Measurements from ENCODE around the gene ZNF280B.
"Not testable (repeated sequence)": the region's sequence is repeated elsewhere in the genome, so short reads cannot be mapped to it uniquely, and the experiment has no call there.

ZNF280B gene

DNA sequence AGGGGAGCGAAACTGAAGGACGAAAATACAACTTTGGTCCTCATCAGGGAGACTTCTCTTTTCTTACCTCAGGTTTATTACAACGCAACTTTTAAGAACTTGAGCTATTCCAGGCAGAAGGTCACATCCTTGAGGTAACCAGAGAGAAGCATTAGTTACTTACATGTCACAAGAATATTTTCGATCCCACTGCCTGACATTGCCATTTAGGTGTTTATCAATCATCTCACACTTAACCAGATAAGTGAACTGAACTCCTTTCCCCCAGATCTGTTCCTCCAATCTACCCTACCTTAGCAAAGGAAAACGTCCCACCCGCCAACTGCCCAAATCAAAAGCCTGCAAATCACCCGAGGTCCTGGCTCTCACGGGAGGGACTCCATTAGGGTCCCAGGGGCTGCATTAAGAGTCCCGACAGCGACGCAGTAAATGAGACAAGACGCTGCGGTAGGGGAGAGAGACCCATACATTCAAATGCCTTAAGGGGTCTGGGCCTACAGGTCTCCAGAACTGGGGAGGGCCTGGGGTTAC lies 734 bp downstream of the ZNF280B start:
- Histone ChIP-seq H3K4me3 (ENCODE audit: low read depth, low read length) (peak overlapping the region; percentile 90), H3K27ac (ENCODE audit: low read depth, low read length) (no peak overlapping the region)

DNA sequence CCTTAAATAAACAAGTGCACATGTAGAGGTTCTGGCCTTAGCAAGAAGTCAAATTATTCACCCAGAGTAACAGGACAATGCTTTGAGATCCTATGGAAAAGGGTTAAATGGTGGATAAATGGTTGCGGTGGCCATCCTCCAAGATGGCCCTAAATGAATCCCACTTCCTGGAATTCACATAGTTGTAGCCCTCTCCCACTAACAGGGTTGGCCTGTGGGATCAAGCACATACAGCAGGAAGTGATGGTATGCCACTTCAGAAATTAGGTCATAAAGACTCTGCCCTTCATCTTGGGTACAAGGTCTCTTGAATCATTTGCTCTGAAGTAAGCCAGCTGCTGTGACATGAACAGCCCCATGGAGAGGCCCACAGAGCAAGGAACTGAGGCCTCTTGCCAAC lies 1.8 kb downstream of the ZNF280B start:
- no peak overlapping the region for H2AFZ ChIP-seq (ENCODE audit: low read length, unreplicated experiment)
- peaks cover 3% of the 10 kb centered on the region for H3K4me1 ChIP-seq (ENCODE audit: control insufficient read depth, insufficient read depth, low read length, unreplicated experiment)
- H3K36me3 ChIP-seq (ENCODE audit: insufficient read depth, low read length) = no peaks in the 10 kb centered on the region

More for the DNA sequence above, 734 bp downstream of the ZNF280B start:
- Histone ChIP-seq H3K4me1 (ENCODE audit: control insufficient read depth, insufficient read depth, low read length, unreplicated experiment) (peaks cover 3% of the 10 kb centered on the region), H2AFZ (ENCODE audit: low read length, unreplicated experiment) (no peak overlapping the region), H3K27me3 (ENCODE audit: insufficient read depth, low read length) (peaks cover 10% of the 10 kb centered on the region), H3K79me2 (ENCODE audit: control insufficient read depth, insufficient read depth, low read length, unreplicated experiment) (no peaks in the 10 kb centered on the region), H3K36me3 (ENCODE audit: insufficient read depth, low read length) (no peaks in the 10 kb centered on the region)

DNA sequence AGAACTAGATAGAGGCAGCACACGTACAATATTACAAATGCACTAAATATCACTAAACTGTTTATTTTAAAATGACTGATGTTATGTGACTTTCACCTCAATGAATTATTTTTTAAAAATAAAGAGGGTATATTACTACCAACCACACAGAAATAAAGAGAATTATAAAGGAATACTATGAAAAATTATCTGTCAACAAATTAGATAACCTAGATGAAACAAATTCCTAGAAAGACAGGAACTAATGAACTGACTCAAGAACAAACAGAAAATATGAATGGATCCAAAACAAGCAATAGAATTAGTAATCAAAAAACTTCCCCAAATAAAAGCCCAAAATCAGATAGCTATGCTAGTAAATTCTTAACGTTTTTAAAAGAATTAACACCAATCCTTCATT lies 10.3 kb downstream of the ZNF280B start:
- no peaks in the 10 kb centered on the region for H3K4me1 ChIP-seq (ENCODE audit: control insufficient read depth, insufficient read depth, low read length, unreplicated experiment)
- H3K36me3 ChIP-seq (ENCODE audit: insufficient read depth, low read length) = no peaks in the 10 kb centered on the region
- H3K79me2 ChIP-seq (ENCODE audit: control insufficient read depth, insufficient read depth, low read length, unreplicated experiment) = no peaks in the 10 kb centered on the region
- no peak overlapping the region for H3K27ac ChIP-seq (ENCODE audit: low read depth, low read length)
- no peak overlapping the region for H2AFZ ChIP-seq (ENCODE audit: low read length, unreplicated experiment)
- no peaks in the 10 kb centered on the region for H3K27me3 ChIP-seq (ENCODE audit: insufficient read depth, low read length)
- no peak overlapping the region for H3K4me3 ChIP-seq (ENCODE audit: low read depth, low read length)

More for the DNA sequence above, 1.8 kb downstream of the ZNF280B start:
- Histone ChIP-seq H3K27ac (ENCODE audit: low read depth, low read length) (no peak overlapping the region), H3K79me2 (ENCODE audit: control insufficient read depth, insufficient read depth, low read length, unreplicated experiment) (no peaks in the 10 kb centered on the region), H3K27me3 (ENCODE audit: insufficient read depth, low read length) (no peaks in the 10 kb centered on the region), H3K4me3 (ENCODE audit: low read depth, low read length) (no peak overlapping the region)

DNA sequence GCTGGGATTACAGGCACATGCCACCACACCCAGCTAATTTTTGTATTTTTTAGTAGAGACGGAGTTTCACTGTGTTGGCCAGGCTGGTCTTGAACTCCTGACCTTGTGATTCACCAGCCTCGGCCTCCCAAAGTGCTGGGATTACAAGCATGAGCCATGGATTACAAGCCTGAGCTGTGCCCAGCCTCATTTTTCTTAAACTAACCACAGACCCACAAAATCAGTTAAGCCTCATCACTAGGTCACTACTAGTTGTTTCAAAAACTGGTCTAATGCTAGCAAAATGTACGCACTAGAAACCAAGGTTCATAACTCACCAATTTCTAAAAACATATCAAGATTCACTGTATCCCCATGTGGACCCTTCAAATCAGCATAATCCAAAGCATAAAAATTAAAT lies 17.0 kb downstream of the ZNF280B start:
- H2AFZ ChIP-seq (ENCODE audit: low read length, unreplicated experiment); H3K4me1 ChIP-seq (ENCODE audit: control insufficient read depth, insufficient read depth, low read length, unreplicated experiment); H3K4me3 ChIP-seq (ENCODE audit: low read depth, low read length); H3K27me3 ChIP-seq (ENCODE audit: insufficient read depth, low read length); H3K79me2 ChIP-seq (ENCODE audit: control insufficient read depth, insufficient read depth, low read length, unreplicated experiment); H3K27ac ChIP-seq (ENCODE audit: low read depth, low read length); H3K36me3 ChIP-seq (ENCODE audit: insufficient read depth, low read length): not testable (repeated sequence)

DNA sequence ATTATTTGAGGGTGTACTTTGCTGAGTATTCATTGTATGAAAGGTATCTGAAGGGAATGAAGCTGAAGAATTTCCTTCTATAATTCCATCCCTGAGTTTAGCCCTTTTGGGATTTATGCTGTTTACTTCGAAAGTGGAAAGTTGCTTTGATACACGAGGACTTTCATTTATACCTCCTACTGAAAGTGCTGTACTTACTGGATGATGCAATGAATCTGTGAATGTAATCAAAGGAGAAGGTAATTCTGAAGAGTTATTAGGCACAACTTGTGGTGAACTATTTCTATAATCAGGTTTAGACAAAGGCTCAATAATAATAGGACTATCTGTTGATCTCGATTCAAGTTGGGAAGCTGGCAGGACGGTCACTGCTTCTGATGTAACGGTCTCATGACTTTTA lies 19.8 kb downstream of the ZNF280B start:
- Histone ChIP-seq H3K36me3 (ENCODE audit: insufficient read depth, low read length) (no peaks in the 10 kb centered on the region), H3K27me3 (ENCODE audit: insufficient read depth, low read length) (no peaks in the 10 kb centered on the region), H3K4me1 (ENCODE audit: control insufficient read depth, insufficient read depth, low read length, unreplicated experiment) (no peaks in the 10 kb centered on the region), H3K79me2 (ENCODE audit: control insufficient read depth, insufficient read depth, low read length, unreplicated experiment) (no peaks in the 10 kb centered on the region), H3K4me3 (ENCODE audit: low read depth, low read length) (no peak overlapping the region), H3K27ac (ENCODE audit: low read depth, low read length) (no peak overlapping the region), H2AFZ (ENCODE audit: low read length, unreplicated experiment) (no peak overlapping the region)

DNA sequence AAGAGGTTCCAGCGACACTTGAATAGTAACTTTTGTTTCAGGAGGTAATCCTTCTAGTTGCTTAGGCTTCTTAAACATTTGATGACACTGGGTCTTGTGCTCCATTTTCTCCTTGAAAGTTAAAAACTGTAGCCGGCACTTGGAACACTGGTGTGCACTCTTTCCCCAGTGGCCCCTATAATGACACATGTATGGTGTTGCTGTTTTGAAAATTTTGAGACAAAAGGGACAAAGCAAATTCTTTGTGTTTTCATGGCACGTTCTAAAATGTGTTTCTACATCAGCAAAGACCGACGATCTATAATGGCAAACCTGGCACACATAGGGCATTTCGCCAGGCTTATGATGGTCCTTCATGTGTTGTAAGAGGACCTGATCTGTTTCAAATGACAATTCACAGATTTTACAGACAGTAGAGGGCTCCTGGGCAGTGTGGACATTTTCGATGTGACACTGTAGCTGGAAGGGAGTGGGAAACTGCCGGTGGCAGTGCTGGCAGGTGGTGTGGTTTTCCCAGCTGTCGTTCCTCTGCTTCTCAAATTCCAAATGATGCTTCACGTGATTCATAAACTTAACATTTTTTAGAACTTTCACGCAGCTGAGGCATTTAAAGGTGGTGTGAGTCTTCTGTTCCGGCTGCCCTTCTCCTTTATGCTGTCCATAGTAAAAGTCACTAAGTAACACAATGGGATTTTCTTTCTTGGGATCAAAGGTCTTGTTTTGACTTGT lies 20.5 kb downstream of the ZNF280B start:
- Histone ChIP-seq H3K4me1 (ENCODE audit: control insufficient read depth, insufficient read depth, low read length, unreplicated experiment) (no peaks in the 10 kb centered on the region), H2AFZ (ENCODE audit: low read length, unreplicated experiment) (no peak overlapping the region), H3K27me3 (ENCODE audit: insufficient read depth, low read length) (no peaks in the 10 kb centered on the region), H3K4me3 (ENCODE audit: low read depth, low read length) (no peak overlapping the region), H3K79me2 (ENCODE audit: control insufficient read depth, insufficient read depth, low read length, unreplicated experiment) (no peaks in the 10 kb centered on the region), H3K36me3 (ENCODE audit: insufficient read depth, low read length) (no peaks in the 10 kb centered on the region), H3K27ac (ENCODE audit: low read depth, low read length) (no peak overlapping the region)

DNA sequence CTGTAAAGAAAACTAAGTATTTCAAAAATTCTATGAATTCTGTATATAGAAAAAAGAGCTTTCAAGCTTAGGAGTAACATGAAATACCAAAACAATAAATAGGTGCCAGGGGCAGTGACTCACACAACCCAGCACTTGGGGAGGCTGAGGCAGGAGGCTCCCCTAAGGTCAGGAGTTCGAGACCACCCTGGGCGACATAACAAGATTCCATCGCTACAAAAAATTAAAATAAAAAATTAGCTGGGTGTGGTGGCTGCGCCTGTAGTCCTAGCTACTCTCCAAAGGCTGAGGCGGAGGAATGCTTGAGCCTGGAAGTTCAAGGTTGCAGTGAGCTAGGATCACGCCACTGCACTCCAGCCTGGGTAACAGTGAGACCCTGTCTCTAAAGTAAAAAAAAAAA lies 21.5 kb downstream of the ZNF280B start:
- no peaks in the 10 kb centered on the region for H3K27me3 ChIP-seq (ENCODE audit: insufficient read depth, low read length)
- H3K27ac ChIP-seq (ENCODE audit: low read depth, low read length) = no peak overlapping the region
- no peaks in the 10 kb centered on the region for H3K36me3 ChIP-seq (ENCODE audit: insufficient read depth, low read length)
- no peak overlapping the region for H3K4me3 ChIP-seq (ENCODE audit: low read depth, low read length)
- H3K4me1 ChIP-seq (ENCODE audit: control insufficient read depth, insufficient read depth, low read length, unreplicated experiment) = no peaks in the 10 kb centered on the region
- H2AFZ ChIP-seq (ENCODE audit: low read length, unreplicated experiment) = no peak overlapping the region
- no peaks in the 10 kb centered on the region for H3K79me2 ChIP-seq (ENCODE audit: control insufficient read depth, insufficient read depth, low read length, unreplicated experiment)

DNA sequence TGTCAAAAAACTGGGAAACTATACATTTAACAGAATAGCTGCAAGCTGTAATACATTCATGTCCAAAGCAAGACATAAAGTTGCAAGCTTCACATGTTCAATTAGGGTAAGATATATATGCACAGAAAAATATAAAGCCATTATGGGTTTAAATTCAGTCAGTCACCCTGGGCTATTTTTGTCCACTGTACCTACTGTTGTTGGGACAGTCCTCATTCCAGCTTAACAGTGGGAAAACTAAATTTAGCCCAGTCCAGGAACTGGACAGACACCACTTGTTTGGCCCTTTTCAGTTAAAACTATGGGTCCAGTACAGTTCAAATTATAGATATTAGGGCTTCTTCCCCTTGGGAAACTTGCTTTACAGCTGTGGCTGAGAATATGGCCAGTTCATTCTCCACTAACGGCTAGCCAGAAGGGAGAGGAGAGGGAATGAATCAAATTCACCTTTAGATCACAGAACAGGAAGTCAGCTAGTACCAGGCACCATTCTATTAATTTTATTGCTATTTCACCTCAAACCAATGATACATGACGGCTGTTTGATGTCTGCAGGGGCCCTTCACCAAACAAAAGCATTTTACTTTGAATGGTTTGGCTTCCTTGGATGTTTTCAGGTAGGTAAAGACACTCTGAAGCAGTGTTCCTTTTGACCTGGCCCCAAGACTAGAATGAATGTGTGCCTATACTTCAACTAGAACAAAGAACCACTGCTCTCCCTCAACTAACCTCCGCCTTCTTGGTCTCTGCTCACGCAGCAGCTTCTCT lies 22.2 kb downstream of the ZNF280B start:
- H3K27me3 ChIP-seq (ENCODE audit: insufficient read depth, low read length) = no peaks in the 10 kb centered on the region
- H2AFZ ChIP-seq (ENCODE audit: low read length, unreplicated experiment) = no peak overlapping the region
- no peak overlapping the region for H3K27ac ChIP-seq (ENCODE audit: low read depth, low read length)
- H3K36me3 ChIP-seq (ENCODE audit: insufficient read depth, low read length) = no peaks in the 10 kb centered on the region
- H3K4me3 ChIP-seq (ENCODE audit: low read depth, low read length) = no peak overlapping the region
- H3K4me1 ChIP-seq (ENCODE audit: control insufficient read depth, insufficient read depth, low read length, unreplicated experiment) = no peaks in the 10 kb centered on the region
- no peaks in the 10 kb centered on the region for H3K79me2 ChIP-seq (ENCODE audit: control insufficient read depth, insufficient read depth, low read length, unreplicated experiment)

DNA sequence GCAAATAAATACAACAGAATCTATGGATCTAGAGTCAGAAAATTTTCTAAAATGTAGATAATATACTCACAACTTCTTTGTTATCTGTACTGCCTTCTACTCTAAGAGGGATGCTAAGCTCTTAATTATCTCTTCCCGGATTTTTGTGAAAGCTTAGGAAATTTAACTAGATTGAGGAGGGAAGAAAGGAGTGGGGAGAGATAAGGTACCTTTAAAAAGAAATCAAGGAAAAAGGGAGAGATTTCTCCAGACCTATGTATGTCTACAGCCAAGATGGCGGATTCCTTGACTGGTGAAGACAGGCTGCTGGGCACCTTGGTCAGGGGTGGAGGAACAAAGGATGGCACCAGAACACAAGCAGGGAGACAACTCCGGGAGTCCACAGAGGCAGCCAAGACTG lies 23.0 kb downstream of the ZNF280B start:
- H3K27ac ChIP-seq (ENCODE audit: low read depth, low read length) = no peak overlapping the region
- H3K27me3 ChIP-seq (ENCODE audit: insufficient read depth, low read length) = no peaks in the 10 kb centered on the region
- no peak overlapping the region for H3K4me3 ChIP-seq (ENCODE audit: low read depth, low read length)
- H2AFZ ChIP-seq (ENCODE audit: low read length, unreplicated experiment) = no peak overlapping the region
- H3K79me2 ChIP-seq (ENCODE audit: control insufficient read depth, insufficient read depth, low read length, unreplicated experiment) = no peaks in the 10 kb centered on the region
- no peaks in the 10 kb centered on the region for H3K4me1 ChIP-seq (ENCODE audit: control insufficient read depth, insufficient read depth, low read length, unreplicated experiment)
- no peaks in the 10 kb centered on the region for H3K36me3 ChIP-seq (ENCODE audit: insufficient read depth, low read length)

DNA sequence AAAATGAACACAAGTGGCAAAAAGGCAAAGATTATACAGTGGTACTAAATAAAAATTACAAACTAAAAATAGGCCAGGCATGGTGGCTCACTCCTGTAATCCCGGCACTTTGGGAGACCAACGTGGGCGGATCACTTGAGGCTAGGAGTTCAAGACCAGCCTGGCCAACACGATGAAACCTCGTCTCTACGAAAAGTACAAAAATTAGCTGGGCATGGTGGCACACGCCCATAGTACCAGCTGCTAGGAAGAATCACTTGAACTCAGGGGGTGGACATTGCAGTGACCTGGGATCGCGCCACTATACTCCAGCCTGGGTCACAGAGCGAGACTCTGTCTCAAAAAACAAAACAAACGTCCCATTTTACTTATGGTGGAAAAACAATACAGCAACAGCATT lies 24.5 kb downstream of the ZNF280B start:
- H3K27me3 ChIP-seq (ENCODE audit: insufficient read depth, low read length) = no peaks in the 10 kb centered on the region
- no peaks in the 10 kb centered on the region for H3K4me1 ChIP-seq (ENCODE audit: control insufficient read depth, insufficient read depth, low read length, unreplicated experiment)
- H2AFZ ChIP-seq (ENCODE audit: low read length, unreplicated experiment) = no peak overlapping the region
- H3K27ac ChIP-seq (ENCODE audit: low read depth, low read length) = no peak overlapping the region
- H3K79me2 ChIP-seq (ENCODE audit: control insufficient read depth, insufficient read depth, low read length, unreplicated experiment) = no peaks in the 10 kb centered on the region
- H3K4me3 ChIP-seq (ENCODE audit: low read depth, low read length) = no peak overlapping the region
- H3K36me3 ChIP-seq (ENCODE audit: insufficient read depth, low read length) = no peaks in the 10 kb centered on the region

DNA sequence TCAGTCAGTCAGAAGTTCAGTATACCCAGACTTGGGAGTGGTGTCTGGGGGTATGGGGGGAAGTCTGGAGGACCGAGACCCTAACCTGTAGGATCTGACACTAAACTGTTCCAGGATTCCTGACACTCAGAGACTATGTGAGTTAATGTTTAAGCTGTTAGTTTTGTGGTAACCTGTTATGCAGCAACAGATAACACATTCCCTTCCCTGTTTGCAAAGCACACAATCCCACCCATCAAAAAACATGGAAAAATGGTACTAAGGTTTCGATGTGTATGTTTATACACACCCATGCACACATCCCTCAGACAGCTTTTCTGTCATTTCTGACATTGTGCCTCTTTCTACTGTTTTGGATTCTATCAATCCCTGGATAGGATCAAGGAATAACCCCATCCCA lies 27.6 kb downstream of the ZNF280B start:
- H3K36me3 ChIP-seq (ENCODE audit: insufficient read depth, low read length) = no peaks in the 10 kb centered on the region
- H3K27me3 ChIP-seq (ENCODE audit: insufficient read depth, low read length) = no peaks in the 10 kb centered on the region
- no peaks in the 10 kb centered on the region for H3K4me1 ChIP-seq (ENCODE audit: control insufficient read depth, insufficient read depth, low read length, unreplicated experiment)
- H3K4me3 ChIP-seq (ENCODE audit: low read depth, low read length) = no peak overlapping the region
- H3K27ac ChIP-seq (ENCODE audit: low read depth, low read length) = no peak overlapping the region
- H2AFZ ChIP-seq (ENCODE audit: low read length, unreplicated experiment) = no peak overlapping the region
- H3K79me2 ChIP-seq (ENCODE audit: control insufficient read depth, insufficient read depth, low read length, unreplicated experiment) = no peaks in the 10 kb centered on the region
